GM10266 (cell line): Measurements from ENCODE around the gene ADSS1.

Source experiments
- DNase-seq: peaks from one replicate; pipeline ENCODE4 v3.0.0; 2012; ENCODE audit errors: extremely low spot score
- TF ChIP-seq, protein P1 (sequence below): IDR thresholded peaks from 2 replicates; pipeline ENCODE4 v1.5.1; 2012; ENCODE audit warnings: mild to moderate bottlenecking, low read depth; ENCODE audit not compliant: control insufficient read depth, insufficient read depth; ENCODE audit errors: missing control alignments

The ADSS1 gene

DNA sequence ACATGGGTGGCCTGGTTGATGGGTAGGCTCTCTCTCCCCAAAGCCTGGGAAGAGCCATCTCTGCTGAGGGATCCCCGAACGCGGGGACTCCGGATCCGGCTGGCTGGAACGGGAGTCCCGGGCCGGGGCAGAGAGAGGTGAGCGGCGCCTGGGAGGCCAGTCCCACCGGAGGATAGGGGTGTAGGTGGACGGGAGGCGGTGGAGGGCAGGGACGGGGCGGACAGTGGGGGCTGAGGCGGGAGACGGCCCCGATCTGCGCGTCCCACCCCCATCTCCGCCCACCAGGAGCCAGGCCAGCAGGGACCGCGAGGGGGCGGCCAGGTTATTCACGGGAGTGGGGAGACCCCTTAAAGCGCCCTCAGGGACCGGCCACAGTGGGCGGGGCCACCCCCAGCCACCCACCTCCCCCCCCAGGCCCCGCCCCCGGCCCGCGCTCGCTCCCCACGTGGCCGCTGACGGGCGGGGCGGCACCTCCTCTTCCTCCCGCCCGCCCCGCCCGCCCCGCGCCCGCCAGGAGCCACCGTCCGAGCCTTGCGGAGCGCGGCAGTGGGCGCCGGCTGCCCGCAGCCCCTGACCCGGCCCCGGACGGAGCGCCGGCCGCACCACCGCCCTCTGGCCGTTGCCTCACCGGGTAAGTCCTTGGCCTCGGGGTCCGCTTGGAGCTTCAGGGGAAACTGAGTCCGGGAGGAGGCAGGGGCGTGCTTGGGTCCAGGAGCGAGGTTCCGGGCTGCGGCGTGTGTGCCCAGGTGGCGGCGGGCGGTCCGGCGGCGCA, 34.7 kb upstream of the ADSS1 start, which contains the start of gene INF2:
TSS of gene INF2 (plus strand) at position 510 of the 772 bp plus-strand sequence. CDS start 11,748 bp downstream, outside the sequence.
- peak; percentile 95 for DNase-seq
- TF ChIP-seq, protein P1, sequence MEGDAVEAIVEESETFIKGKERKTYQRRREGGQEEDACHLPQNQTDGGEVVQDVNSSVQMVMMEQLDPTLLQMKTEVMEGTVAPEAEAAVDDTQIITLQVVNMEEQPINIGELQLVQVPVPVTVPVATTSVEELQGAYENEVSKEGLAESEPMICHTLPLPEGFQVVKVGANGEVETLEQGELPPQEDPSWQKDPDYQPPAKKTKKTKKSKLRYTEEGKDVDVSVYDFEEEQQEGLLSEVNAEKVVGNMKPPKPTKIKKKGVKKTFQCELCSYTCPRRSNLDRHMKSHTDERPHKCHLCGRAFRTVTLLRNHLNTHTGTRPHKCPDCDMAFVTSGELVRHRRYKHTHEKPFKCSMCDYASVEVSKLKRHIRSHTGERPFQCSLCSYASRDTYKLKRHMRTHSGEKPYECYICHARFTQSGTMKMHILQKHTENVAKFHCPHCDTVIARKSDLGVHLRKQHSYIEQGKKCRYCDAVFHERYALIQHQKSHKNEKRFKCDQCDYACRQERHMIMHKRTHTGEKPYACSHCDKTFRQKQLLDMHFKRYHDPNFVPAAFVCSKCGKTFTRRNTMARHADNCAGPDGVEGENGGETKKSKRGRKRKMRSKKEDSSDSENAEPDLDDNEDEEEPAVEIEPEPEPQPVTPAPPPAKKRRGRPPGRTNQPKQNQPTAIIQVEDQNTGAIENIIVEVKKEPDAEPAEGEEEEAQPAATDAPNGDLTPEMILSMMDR = no peak

DNA sequence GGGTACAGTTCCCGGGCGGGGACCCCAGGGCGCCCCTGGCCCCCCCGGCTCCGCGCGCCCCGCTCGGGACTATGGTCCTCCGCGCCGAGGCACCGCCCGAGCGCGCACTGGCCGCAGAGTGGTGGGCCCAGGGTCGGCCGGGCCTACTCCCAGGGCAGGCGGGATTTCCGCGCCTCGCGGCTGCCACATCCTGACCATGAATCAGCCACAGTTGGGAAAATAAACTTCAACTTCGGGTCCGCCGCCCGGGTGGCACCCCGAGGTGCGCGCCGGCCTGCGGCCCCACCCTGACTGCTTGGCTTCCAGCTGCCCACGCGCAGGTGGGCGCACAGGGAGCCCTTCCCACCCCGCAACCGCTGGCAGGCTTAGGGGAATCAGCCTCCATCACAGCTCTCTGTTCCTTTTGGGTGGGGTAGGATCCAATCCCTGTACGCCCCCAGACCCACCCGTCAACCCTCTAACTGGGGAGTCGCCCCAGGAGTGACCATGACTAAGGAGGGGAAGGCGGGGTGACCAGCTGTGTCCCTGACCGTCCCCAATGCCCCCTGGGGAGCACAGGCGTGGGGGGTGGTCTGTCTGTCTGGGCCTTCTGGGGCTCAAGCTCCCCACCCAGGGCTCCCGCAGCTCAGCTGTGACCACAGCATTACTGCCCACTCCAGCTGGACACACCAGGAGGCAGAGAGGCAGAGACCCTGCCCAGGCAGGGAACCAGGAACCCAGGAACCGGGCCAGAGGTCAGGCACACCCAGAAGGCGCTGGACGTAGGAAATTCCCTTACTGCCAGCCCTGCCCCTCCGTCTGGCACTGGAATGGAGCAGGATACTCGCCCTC, 33.9 kb upstream of the ADSS1 start:
- DNase-seq = no peak
- TF ChIP-seq, protein P1 = no peak

DNA sequence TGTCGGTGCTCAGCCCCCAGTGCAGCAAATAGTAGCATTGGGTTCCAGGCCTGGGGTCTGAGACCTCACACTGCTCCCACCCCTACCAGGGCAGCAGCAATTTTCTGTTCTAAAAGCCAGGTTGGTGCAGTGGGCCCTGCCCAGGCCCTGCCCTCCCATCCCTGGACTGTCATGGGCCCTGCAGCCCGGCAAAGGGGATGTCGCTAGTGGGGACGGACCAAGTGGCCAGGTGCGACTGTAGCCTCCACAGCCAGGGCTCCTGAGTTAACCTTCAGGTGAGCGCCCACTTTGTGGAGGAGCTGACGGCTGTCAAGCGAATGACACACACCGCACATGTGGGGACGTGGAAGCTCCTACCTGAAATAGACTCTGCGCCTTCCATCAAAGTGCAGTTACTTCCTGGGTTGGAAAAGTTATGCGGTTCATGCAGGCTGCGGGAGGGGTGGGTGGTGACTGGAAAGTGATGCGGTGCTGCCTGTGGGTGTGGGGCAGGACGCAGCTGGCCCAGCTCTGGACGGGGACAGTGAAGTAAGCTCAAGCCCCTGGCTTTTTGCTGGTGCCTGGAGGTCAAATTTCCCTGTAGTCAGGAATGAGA, 33.1 kb upstream of the ADSS1 start:
- no peak for DNase-seq
- TF ChIP-seq, protein P1 = no peak

DNA sequence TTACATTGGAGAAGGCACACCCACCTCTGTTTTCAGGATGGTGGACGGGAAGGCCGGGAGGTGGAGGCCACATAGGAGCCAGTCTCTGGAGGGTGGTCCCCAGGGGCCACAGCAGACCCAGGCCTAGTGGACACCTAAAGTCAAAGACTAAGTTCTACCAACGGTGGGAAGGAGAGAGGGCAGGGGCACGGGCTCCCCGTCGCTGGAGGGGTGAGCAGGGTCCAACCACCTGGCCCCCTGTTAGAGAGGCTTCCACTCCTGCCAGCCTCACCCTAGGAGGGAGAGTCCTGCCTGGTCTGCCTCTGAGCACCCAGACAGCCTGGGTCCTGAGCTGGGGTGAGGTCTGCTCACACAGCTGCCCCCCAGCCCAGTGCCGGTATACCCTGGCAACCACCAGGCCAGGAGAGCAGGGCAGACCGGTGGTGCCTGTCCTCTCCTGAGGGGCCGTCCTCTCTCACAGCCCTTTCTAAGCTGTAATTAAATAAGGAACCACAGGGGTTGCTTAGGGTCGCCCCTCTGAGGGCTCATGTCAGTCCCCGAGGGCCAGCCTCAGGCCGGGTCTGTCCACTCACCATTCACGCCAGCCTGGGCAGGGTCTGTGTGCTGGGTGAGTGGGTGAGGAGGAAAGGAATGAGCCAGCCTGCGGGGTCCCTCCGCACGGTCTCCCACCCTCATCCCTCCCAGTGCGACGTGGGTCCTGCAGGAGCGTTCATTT, 32.3 kb upstream of the ADSS1 start:
- no peak for DNase-seq
- TF ChIP-seq, protein P1 = no peak

DNA sequence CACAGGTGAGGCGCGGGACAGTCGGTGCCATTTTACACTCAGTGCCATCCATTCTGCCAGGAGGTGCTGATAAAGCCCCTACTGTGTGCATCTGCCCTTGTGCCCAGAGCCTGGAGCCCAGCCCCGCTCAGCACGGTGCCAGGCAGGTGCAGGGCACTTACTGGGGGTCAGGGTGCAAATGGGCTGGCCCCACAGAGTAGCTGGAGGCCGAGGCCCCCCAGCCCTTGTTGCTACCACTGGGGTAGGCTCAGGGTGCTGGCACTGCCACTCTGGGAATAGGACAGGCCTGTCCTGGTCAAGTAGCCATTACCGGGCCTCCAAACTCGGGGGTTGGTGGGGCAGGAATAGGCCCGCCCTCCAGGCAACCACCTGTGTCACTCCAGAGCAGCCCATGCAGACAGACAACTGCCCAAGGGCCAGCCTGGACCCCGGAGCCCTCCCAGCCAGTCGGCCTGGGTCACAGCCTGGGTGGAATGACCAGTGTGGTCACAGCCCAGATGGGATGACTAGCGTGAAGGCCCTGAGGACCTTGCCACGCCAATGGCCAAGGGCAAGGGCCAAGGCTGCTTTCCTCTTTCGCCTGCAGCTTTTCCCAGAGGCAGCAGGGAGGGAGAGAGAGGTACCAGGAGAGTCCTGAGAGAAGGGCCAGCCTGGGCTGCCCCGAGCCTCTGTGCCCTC, 31.6 kb upstream of the ADSS1 start:
- DNase-seq = no peak
- TF ChIP-seq, protein P1 = no peak

DNA sequence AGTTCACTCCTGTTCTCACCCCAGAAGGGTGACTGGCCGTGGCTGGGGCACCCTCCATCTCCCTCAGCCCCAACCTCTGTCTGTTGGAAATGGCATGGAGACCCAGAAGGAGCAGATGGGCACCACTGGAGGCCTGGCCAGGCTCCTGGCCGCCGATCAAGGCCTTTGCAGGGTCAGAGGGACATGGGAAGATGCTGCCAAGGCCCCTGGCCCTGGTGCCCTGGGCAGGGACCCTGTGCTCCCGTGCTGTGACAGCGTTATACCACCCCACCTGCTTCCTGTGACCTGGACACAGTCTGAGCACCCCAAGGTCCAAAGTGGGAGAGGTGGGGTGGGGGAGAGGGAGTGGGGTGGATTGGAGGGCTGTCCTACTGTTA, 31.1 kb upstream of the ADSS1 start:
- TF ChIP-seq, protein P1 = no peak
- DNase-seq = no peak
